Measurements from ENCODE around the gene ABCA7.
"Not testable (repeated sequence)": the region's sequence is repeated elsewhere in the genome, so short reads cannot be mapped to it uniquely, and the experiment has no call there.

Gene ABCA7

GRCh38 chr19:1016647-1017114 lies 23.2 kb upstream of the ABCA7 start:
- DNase-seq (ENCODE audit: low spot score): no peak

GRCh38 chr19:1017115-1017905 lies 22.6 kb upstream of the ABCA7 start:
- DNase-seq (ENCODE audit: low spot score): no peak

- no peak for DNase-seq (ENCODE audit: low spot score)
Observed at GRCh38 chr19:1017906-1018305, 22.0 kb upstream of the ABCA7 start.

GRCh38 chr19:1018393-1018792 lies 21.5 kb upstream of the ABCA7 start:
- no peak for DNase-seq (ENCODE audit: low spot score)

- DNase-seq (ENCODE audit: low spot score): no peak
Observed at GRCh38 chr19:1018932-1019615, 20.8 kb upstream of the ABCA7 start.

- no peak for DNase-seq (ENCODE audit: low spot score)
Observed at GRCh38 chr19:1019616-1019961, 20.3 kb upstream of the ABCA7 start.

GRCh38 chr19:1019980-1020867 lies 19.7 kb upstream of the ABCA7 start:
- no peak for DNase-seq (ENCODE audit: low spot score)

- peak; percentile 97 for DNase-seq (ENCODE audit: low spot score)
Observed at GRCh38 chr19:1020868-1021425, 19.0 kb upstream of the ABCA7 start, which contains the start of gene TMEM259. TMEM259 (minus strand) TSS chr19:1021123; CDS start chr19:1020996, 127 bp downstream.

GRCh38 chr19:1023883-1024188 lies 16.1 kb upstream of the ABCA7 start:
- not testable (repeated sequence) for DNase-seq (ENCODE audit: low spot score)

- DNase-seq (ENCODE audit: low spot score): not testable (repeated sequence)
Observed at GRCh38 chr19:1025080-1025479, 14.8 kb upstream of the ABCA7 start.

GRCh38 chr19:1025960-1026782 lies 13.7 kb upstream of the ABCA7 start, which contains the start of gene CNN2:
CNN2 (plus strand) TSS chr19:1026608; CDS start chr19:1026662, 54 bp downstream.
- peak; percentile 69 for DNase-seq (ENCODE audit: low spot score)

GRCh38 chr19:1026783-1027649 lies 12.9 kb upstream of the ABCA7 start:
- no peak for DNase-seq (ENCODE audit: low spot score)

GRCh38 chr19:1027650-1028061 lies 12.3 kb upstream of the ABCA7 start:
- no peak for DNase-seq (ENCODE audit: low spot score)

GRCh38 chr19:1028062-1028926 lies 11.6 kb upstream of the ABCA7 start:
- DNase-seq (ENCODE audit: low spot score): peak; percentile 63

- no peak for DNase-seq (ENCODE audit: low spot score)
Observed at GRCh38 chr19:1032264-1032867, 7.5 kb upstream of the ABCA7 start.

GRCh38 chr19:1035998-1036621 lies 3.8 kb upstream of the ABCA7 start:
- DNase-seq (ENCODE audit: low spot score): no peak

GRCh38 chr19:1037621-1038064 lies 2.3 kb upstream of the ABCA7 start:
- DNase-seq (ENCODE audit: low spot score): no peak

- DNase-seq (ENCODE audit: low spot score): no peak
Observed at GRCh38 chr19:1038978-1039645, 795 bp upstream of the ABCA7 start.

All from COLO829 (cell line).